Keratinocyte (primary cell): Measurements from ENCODE around the gene ATP2B1. TPM values are rescaled to one million over a fixed set of nuclear protein-coding genes. Genes with fewer than 3 reads are reported as not detected.

Experiments
- DNase-seq: peaks from one replicate; pipeline ENCODE4 v3.0.0-alpha.2; 2011; ENCODE audit warnings: low read depth, missing footprints, low spot score
- FAIRE-seq: peaks from 2 replicates; lab custom pipeline; 2011; peaks lifted over from hg19 to GRCh38; lab: Jason Lieb, UNC
- H2AFZ ChIP-seq: 2 replicates; pipeline ENCODE4 v1.6.0; 2012; ENCODE audit warnings: low read length, control low read depth, inconsistent platforms; ENCODE audit not compliant: control insufficient read depth
- H3K27ac ChIP-seq: 2 replicates; pipeline ENCODE4 v1.5.1; 2011; ENCODE audit warnings: low read length; ENCODE audit not compliant: control insufficient read depth, insufficient read depth
- H3K27me3 ChIP-seq: 3 replicates; pipeline ENCODE4 v1.6.0; 2011; ENCODE audit warnings: low read length; ENCODE audit not compliant: control insufficient read depth, insufficient read depth; ENCODE audit errors: extremely low read depth
- H3K36me3 ChIP-seq, 2 experiments: 2 replicates in 1 of 2; 3 replicates in 1 of 2; pipeline ENCODE4 v1.5.1; 2011; ENCODE audit warnings: low read length in 2 of 2, mild to moderate bottlenecking in 1 of 2; ENCODE audit not compliant: control insufficient read depth in 2 of 2, insufficient read depth in 2 of 2; ENCODE audit errors: extremely low read depth in 1 of 2
- H3K4me1 ChIP-seq: 3 replicates; pipeline ENCODE4 v1.5.1; 2011; ENCODE audit warnings: low read length; ENCODE audit not compliant: control insufficient read depth, insufficient read depth; ENCODE audit errors: extremely low read depth
- H3K4me2 ChIP-seq: 3 replicates; pipeline ENCODE4 v1.6.0; 2011; ENCODE audit warnings: low read depth, low read length; ENCODE audit not compliant: control insufficient read depth, insufficient read depth; ENCODE audit errors: extremely low read depth
- H3K4me3 ChIP-seq, 3 experiments: fragments of 200-600 bp in 1 of 3; sonication (generic) in 1 of 3; 2 replicates in 2 of 3; 3 replicates in 1 of 3; pipeline ENCODE4 v1.5.1; 2011 to 2016; ENCODE audit warnings: low read length in 3 of 3, mild to moderate bottlenecking in 3 of 3, control low read depth in 2 of 3, inconsistent platforms in 1 of 3, low read depth in 1 of 3, mixed read lengths in 1 of 3, mixed run types in 1 of 3, moderate library complexity in 1 of 3; ENCODE audit not compliant: control insufficient read depth in 2 of 3, insufficient read depth in 2 of 3; ENCODE audit errors: extremely low read depth in 1 of 3
- H3K79me2 ChIP-seq: 2 replicates; pipeline ENCODE4 v1.6.0; 2012; ENCODE audit warnings: low read length; ENCODE audit not compliant: control insufficient read depth, insufficient read depth
- H3K9ac ChIP-seq: 3 replicates; pipeline ENCODE4 v1.6.0; 2011; ENCODE audit warnings: low read length; ENCODE audit not compliant: control insufficient read depth, insufficient read depth; ENCODE audit errors: extremely low read depth
- H3K9me1 ChIP-seq: 3 replicates; pipeline ENCODE4 v1.6.0; 2011; ENCODE audit warnings: low read length; ENCODE audit not compliant: control insufficient read depth, insufficient read depth; ENCODE audit errors: extremely low read depth
- H3K9me3 ChIP-seq: 2 replicates; pipeline ENCODE4 v1.5.1; 2012; ENCODE audit warnings: low read depth, low read length; ENCODE audit not compliant: control insufficient read depth
- H4K20me1 ChIP-seq: 3 replicates; pipeline ENCODE4 v1.6.0; 2011; ENCODE audit warnings: low read length; ENCODE audit not compliant: control insufficient read depth, insufficient read depth; ENCODE audit errors: extremely low read depth
- EZH2 ChIP-seq: IDR thresholded peaks from one replicate; pipeline ENCODE4 v1.6.1; 2012; ENCODE audit warnings: inconsistent platforms, mild to moderate bottlenecking, low read length, moderate library complexity
- dilution Hi-C: fragments of 300-500 bp; cut with MboI; formaldehyde crosslinking; loops from one replicate; pipeline ENCODE4 v1.7.0; 2020; ENCODE audit warnings: low sequenced_read_pairs; ENCODE audit not compliant: extremely low pct_ligation_motif_present
- polyA plus RNA-seq, 5 experiments: library from polyadenylated mRNA; depleted of rRNA in 3 of 5; stranded (reverse) in 3 of 5; stranded (forward) in 1 of 5; unstranded in 1 of 5; fragments of >200 nt; gene quantifications; 1 replicate in 1 of 5; 2 replicates in 3 of 5; 3 replicates in 1 of 5; pipeline versions ENCODE4 v1.2.1 to v1.2.3, GENCODE V29; 2011 to 2012; ENCODE audit warnings: missing spikeins in 2 of 5, low read depth in 1 of 5, low replicate concordance in 1 of 5
- TF ChIP-seq, protein P1 (sequence below), 3 experiments: IDR thresholded peaks in 1 of 3; conservative IDR thresholded peaks in 1 of 3; optimal IDR thresholded peaks in 1 of 3; 2 replicates in 2 of 3; 3 replicates in 1 of 3; pipeline versions ENCODE3 to v1.5.1; 2011; ENCODE audit warnings: low read length in 3 of 3, mild to moderate bottlenecking in 3 of 3, moderate library complexity in 2 of 3, control low read depth in 1 of 3, inconsistent platforms in 1 of 3; ENCODE audit not compliant: insufficient read depth in 2 of 3; ENCODE audit errors: extremely low read depth in 1 of 3

The ATP2B1 gene
- polyA plus RNA-seq, 1 donor (not counting 4 experiments of a cell fraction or from before 2014, with no cell fraction given) = 24.6 TPM

GRCh38 chr12:89686311-89686710 is 22.3 kb downstream of the ATP2B1 start:
- FAIRE-seq = no peak
- Histone ChIP-seq H3K9me1 (peaks cover 2% of the 10 kb centered on the region), H2AFZ (no peak overlapping the region), H3K4me3 (no peak overlapping the region), H3K36me3 (no peaks in the 10 kb centered on the region), H3K9me3 (no peaks in the 10 kb centered on the region), H3K27me3 (no peaks in the 10 kb centered on the region), H4K20me1 (peaks cover 5% of the 10 kb centered on the region), H3K27ac (no peak overlapping the region), H3K9ac (no peak overlapping the region), H3K4me1 (no peaks in the 10 kb centered on the region), H3K79me2 (peaks cover 84% of the 10 kb centered on the region), H3K4me2 (no peak overlapping the region)
- TF ChIP-seq, protein P1, sequence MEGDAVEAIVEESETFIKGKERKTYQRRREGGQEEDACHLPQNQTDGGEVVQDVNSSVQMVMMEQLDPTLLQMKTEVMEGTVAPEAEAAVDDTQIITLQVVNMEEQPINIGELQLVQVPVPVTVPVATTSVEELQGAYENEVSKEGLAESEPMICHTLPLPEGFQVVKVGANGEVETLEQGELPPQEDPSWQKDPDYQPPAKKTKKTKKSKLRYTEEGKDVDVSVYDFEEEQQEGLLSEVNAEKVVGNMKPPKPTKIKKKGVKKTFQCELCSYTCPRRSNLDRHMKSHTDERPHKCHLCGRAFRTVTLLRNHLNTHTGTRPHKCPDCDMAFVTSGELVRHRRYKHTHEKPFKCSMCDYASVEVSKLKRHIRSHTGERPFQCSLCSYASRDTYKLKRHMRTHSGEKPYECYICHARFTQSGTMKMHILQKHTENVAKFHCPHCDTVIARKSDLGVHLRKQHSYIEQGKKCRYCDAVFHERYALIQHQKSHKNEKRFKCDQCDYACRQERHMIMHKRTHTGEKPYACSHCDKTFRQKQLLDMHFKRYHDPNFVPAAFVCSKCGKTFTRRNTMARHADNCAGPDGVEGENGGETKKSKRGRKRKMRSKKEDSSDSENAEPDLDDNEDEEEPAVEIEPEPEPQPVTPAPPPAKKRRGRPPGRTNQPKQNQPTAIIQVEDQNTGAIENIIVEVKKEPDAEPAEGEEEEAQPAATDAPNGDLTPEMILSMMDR (optimal IDR thresholded peaks at IDR 0.05 in 1 of 3, IDR thresholded peaks at IDR 0.05 in 1 of 3, conservative IDR thresholded peaks at IDR 0.05 in 1 of 3; ENCODE audit: extremely low read depth in 1 of 3, insufficient read depth in 2 of 3, low read length in 3 of 3) = no peak
- TF ChIP-seq EZH2 = no peak
- no peak for DNase-seq
- dilution Hi-C loops = no loop called here

- Histone ChIP-seq H3K27ac (no peak overlapping the region), H3K27me3 (no peaks in the 10 kb centered on the region), H3K4me1 (no peaks in the 10 kb centered on the region), H3K36me3 (no peaks in the 10 kb centered on the region), H3K9ac (no peak overlapping the region), H4K20me1 (peaks cover 5% of the 10 kb centered on the region), H3K4me2 (no peak overlapping the region), H2AFZ (no peak overlapping the region), H3K9me1 (peaks cover 2% of the 10 kb centered on the region), H3K9me3 (no peaks in the 10 kb centered on the region), H3K4me3 (no peak overlapping the region), H3K79me2 (peaks cover 81% of the 10 kb centered on the region)
- no peak for TF ChIP-seq EZH2
- TF ChIP-seq, protein P1 (optimal IDR thresholded peaks at IDR 0.05 in 1 of 3, IDR thresholded peaks at IDR 0.05 in 1 of 3, conservative IDR thresholded peaks at IDR 0.05 in 1 of 3; ENCODE audit: extremely low read depth in 1 of 3, insufficient read depth in 2 of 3, low read length in 3 of 3) = no peak
- DNase-seq = no peak
- dilution Hi-C loops = no loop called here
- FAIRE-seq = no peak
Observed at GRCh38 chr12:89685363-89685972, 23.2 kb downstream of the ATP2B1 start.
